DND-41 (cell line): ENCODE data around the gene CAND1.

ENCODE experiments used
- ATAC-seq: fragments of 200-7000 bp; cut with Tn5 transposase; 3 replicates; pipeline ENCODE4 v1.9.1; 2021; ENCODE audit warnings: low read depth; ENCODE audit not compliant: insufficient read depth
- DNase-seq: peaks from one replicate; pipeline ENCODE4 v3.0.0-alpha.2; 2020
- H2AFZ ChIP-seq: 2 replicates; pipeline ENCODE4 v1.6.0; 2012; ENCODE audit warnings: low read depth, low read length
- H3K27ac ChIP-seq: 2 replicates; pipeline ENCODE4 v1.5.1; 2012; ENCODE audit warnings: low read length, inconsistent platforms
- H3K27me3 ChIP-seq: fragments of 200-600 bp; sonication (generic); 2 replicates; pipeline ENCODE4 v1.6.0; 2012; ENCODE audit warnings: low read length, mild to moderate bottlenecking, inconsistent platforms; ENCODE audit not compliant: insufficient read depth, poor library complexity
- H3K36me3 ChIP-seq: 2 replicates; pipeline ENCODE4 v1.5.1; 2012; ENCODE audit warnings: low read length, inconsistent platforms; ENCODE audit not compliant: insufficient read depth
- H3K4me1 ChIP-seq: 2 replicates; pipeline ENCODE4 v1.5.1; 2012; ENCODE audit warnings: mild to moderate bottlenecking, low read length; ENCODE audit not compliant: insufficient read depth
- H3K4me2 ChIP-seq: 2 replicates; pipeline ENCODE4 v1.6.0; 2012; ENCODE audit warnings: mild to moderate bottlenecking, moderate library complexity, low read length, inconsistent platforms; ENCODE audit not compliant: insufficient read depth
- H3K4me3 ChIP-seq, 2 experiments: fragments of 200-600 bp in 1 of 2; shearing (Covaris generic) in 1 of 2; 2 replicates each; pipeline ENCODE4 v1.5.1; 2012 to 2016; ENCODE audit warnings: inconsistent platforms in 2 of 2, low read length in 2 of 2, mild to moderate bottlenecking in 2 of 2, low read depth in 1 of 2, moderate library complexity in 1 of 2
- H3K79me2 ChIP-seq: 2 replicates; pipeline ENCODE4 v1.6.0; 2012; ENCODE audit warnings: low read length, inconsistent platforms; ENCODE audit not compliant: insufficient read depth
- H3K9ac ChIP-seq: 2 replicates; pipeline ENCODE4 v1.6.0; 2012; ENCODE audit warnings: low read depth, mild to moderate bottlenecking, inconsistent platforms, low read length, moderate library complexity
- H3K9me3 ChIP-seq: 2 replicates; pipeline ENCODE4 v1.5.1; 2012; ENCODE audit warnings: low read length, moderate library complexity, mild to moderate bottlenecking, inconsistent platforms; ENCODE audit not compliant: insufficient read depth, severe bottlenecking
- H4K20me1 ChIP-seq: 2 replicates; pipeline ENCODE4 v1.6.0; 2012; ENCODE audit warnings: low read length; ENCODE audit not compliant: insufficient read depth
- EZH2 ChIP-seq: IDR thresholded peaks from 3 replicates; pipeline ENCODE4 v1.6.1; 2012; ENCODE audit warnings: borderline replicate concordance, low read depth, mild to moderate bottlenecking, moderate library complexity, low read length, inconsistent platforms; ENCODE audit not compliant: severe bottlenecking
- TF ChIP-seq, protein P1 (sequence below): IDR thresholded peaks from 2 replicates; pipeline ENCODE4 v1.5.1; 2012; ENCODE audit warnings: borderline replicate concordance, low read length, moderate library complexity, mild to moderate bottlenecking; ENCODE audit not compliant: poor library complexity, severe bottlenecking; ENCODE audit errors: extremely low read depth

CAND1 gene

DNA sequence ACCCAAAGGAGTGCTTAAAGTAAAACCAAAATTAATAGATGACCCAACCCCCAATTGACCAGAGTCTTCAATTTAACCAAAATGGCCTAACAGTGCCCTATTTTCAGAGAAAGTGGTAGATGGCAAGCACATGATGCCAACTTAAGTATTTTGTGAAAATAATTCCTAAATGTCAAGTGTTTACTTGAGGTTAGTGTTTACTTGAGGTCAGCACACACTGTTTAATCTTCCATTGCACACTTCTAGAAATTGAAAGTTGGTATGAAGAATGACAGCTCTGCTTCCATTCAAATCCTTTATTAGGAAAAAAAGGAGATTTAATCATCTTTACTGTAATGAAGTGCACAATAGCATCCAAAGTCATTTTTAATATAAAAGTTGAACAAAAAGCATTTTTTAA, 25.9 kb upstream of the CAND1 start:
- Histone ChIP-seq H3K9ac (no peak overlapping the region), H3K36me3 (no peaks in the 10 kb centered on the region), H3K4me2 (no peak overlapping the region), H3K79me2 (no peaks in the 10 kb centered on the region), H2AFZ (no peak overlapping the region), H4K20me1 (no peaks in the 10 kb centered on the region), H3K4me1 (no peaks in the 10 kb centered on the region), H3K4me3 (no peak overlapping the region), H3K27ac (no peak overlapping the region), H3K9me3 (no peaks in the 10 kb centered on the region), H3K27me3 (peaks cover 7% of the 10 kb centered on the region)
- ATAC-seq = no peak
- no peak for TF ChIP-seq EZH2
- TF ChIP-seq, protein P1, sequence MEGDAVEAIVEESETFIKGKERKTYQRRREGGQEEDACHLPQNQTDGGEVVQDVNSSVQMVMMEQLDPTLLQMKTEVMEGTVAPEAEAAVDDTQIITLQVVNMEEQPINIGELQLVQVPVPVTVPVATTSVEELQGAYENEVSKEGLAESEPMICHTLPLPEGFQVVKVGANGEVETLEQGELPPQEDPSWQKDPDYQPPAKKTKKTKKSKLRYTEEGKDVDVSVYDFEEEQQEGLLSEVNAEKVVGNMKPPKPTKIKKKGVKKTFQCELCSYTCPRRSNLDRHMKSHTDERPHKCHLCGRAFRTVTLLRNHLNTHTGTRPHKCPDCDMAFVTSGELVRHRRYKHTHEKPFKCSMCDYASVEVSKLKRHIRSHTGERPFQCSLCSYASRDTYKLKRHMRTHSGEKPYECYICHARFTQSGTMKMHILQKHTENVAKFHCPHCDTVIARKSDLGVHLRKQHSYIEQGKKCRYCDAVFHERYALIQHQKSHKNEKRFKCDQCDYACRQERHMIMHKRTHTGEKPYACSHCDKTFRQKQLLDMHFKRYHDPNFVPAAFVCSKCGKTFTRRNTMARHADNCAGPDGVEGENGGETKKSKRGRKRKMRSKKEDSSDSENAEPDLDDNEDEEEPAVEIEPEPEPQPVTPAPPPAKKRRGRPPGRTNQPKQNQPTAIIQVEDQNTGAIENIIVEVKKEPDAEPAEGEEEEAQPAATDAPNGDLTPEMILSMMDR = no peak
- DNase-seq = no peak

DNA sequence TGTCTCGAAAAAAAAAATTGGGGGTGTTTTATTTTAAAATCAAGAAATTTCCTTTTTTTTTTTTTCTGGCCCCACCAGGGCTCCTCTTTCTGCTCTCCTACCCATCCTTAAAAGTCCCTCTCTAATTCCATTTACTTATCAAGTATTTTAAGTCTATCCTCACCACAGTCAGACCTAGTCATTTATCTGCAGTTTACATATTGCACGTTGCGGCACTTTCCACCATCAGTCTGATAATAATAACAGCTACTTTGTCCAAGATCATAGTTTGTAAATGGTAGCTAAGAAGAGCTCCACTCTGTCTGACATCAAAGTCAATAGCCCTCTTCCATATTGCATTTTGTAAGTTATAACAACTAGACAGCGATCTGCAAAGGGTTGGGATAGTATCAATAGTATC, 23.6 kb upstream of the CAND1 start:
- no peak overlapping the region for H3K27ac ChIP-seq
- H3K4me3 ChIP-seq = no peak overlapping the region
- no peak overlapping the region for H3K4me2 ChIP-seq
- H4K20me1 ChIP-seq = no peaks in the 10 kb centered on the region
- no peaks in the 10 kb centered on the region for H3K9me3 ChIP-seq
- H3K79me2 ChIP-seq = no peaks in the 10 kb centered on the region
- TF ChIP-seq EZH2 = no peak
- TF ChIP-seq, protein P1 = no peak
- H2AFZ ChIP-seq = no peak overlapping the region
- H3K9ac ChIP-seq = no peak overlapping the region
- ATAC-seq (no peak), DNase-seq (no peak)
- no peaks in the 10 kb centered on the region for H3K27me3 ChIP-seq
- no peaks in the 10 kb centered on the region for H3K36me3 ChIP-seq
- no peaks in the 10 kb centered on the region for H3K4me1 ChIP-seq

DNA sequence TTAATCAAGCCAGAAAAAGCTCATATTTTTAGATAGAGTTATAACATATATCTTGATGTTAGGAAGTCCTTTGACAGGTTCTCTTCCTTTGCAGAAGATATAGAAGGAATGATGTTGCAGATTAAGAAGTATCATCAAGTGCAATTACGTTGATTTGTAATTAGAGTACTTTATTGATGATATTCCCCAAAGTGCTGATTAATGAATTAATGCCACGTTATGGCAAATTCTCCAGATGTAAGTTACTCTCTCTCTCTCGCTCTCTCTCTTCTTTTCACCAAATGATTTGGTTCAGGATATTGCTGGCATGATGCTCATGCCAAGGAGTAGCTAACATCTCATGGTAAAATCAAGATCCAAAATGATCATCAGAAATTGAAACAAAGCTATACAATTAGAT, 18.1 kb upstream of the CAND1 start:
- H3K4me1 ChIP-seq = no peaks in the 10 kb centered on the region
- no peaks in the 10 kb centered on the region for H3K36me3 ChIP-seq
- H4K20me1 ChIP-seq = no peaks in the 10 kb centered on the region
- no peak overlapping the region for H2AFZ ChIP-seq
- ATAC-seq = no peak
- H3K27me3 ChIP-seq = no peaks in the 10 kb centered on the region
- H3K27ac ChIP-seq = no peak overlapping the region
- no peak overlapping the region for H3K4me2 ChIP-seq
- no peak for DNase-seq
- no peaks in the 10 kb centered on the region for H3K9me3 ChIP-seq
- H3K4me3 ChIP-seq = no peak overlapping the region
- no peaks in the 10 kb centered on the region for H3K79me2 ChIP-seq
- no peak for TF ChIP-seq EZH2
- TF ChIP-seq, protein P1 = no peak
- H3K9ac ChIP-seq = no peak overlapping the region

DNA sequence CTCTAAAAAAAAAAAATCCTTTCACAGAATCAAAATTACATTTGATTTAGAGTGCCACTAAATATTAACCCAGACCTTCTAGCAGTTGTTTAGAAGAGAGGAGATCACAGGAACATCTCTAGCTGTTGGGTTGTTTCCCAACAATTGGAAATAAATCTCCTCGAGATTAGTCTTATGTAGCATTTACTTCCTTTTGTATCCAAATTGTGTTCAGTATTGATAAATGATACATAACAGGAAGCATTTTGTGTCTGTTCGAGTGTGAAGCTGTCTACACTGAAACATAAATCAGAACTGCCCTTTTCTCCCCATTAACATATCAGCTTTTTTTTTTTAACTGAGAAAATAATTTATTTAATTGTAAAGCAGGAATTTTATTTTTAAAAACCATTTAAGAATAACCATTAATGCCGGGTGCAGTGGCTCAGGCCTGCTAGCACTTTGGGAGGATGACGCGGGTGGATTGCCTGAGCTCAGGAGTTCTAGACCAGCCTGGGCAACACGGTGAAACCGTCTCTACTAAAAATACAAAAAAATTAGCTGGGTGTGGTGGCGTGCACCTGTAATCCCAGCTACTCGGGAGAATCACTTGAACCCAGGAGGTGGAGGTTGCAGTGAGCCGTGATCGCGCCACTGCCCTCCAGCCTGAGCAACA, 14.7 kb upstream of the CAND1 start:
- ATAC-seq (no peak), DNase-seq (no peak)
- Histone ChIP-seq H3K79me2 (no peaks in the 10 kb centered on the region), H3K4me3 (no peak overlapping the region), H3K4me1 (no peaks in the 10 kb centered on the region), H3K36me3 (no peaks in the 10 kb centered on the region), H3K9me3 (no peaks in the 10 kb centered on the region), H2AFZ (no peak overlapping the region), H4K20me1 (no peaks in the 10 kb centered on the region), H3K27me3 (no peaks in the 10 kb centered on the region), H3K9ac (no peak overlapping the region), H3K27ac (no peak overlapping the region), H3K4me2 (no peak overlapping the region)
- TF ChIP-seq, protein P1 = no peak
- TF ChIP-seq EZH2 = no peak
